AG09309 (cell line): ENCODE measurements around the gene HAPLN2.
A peak's percentile ranks its signal among the peaks of the same experiment; 100 is the strongest.
"Not testable (repeated sequence)": the region's sequence is repeated elsewhere in the genome, so short reads cannot be mapped to it uniquely, and the experiment has no call there.

Source experiments
- DNase-seq: peaks from one replicate; pipeline ENCODE4 v3.0.0-alpha.2; 2010; ENCODE audit warnings: low read depth
- H3K4me3 ChIP-seq: 2 replicates; pipeline ENCODE4 v1.5.1; 2011; ENCODE audit warnings: mild to moderate bottlenecking, low read depth, low read length, moderate library complexity; ENCODE audit not compliant: control insufficient read depth
- TF ChIP-seq, protein P1 (sequence below): IDR thresholded peaks from 2 replicates; pipeline ENCODE4 v1.5.1; 2011; ENCODE audit warnings: mild to moderate bottlenecking, low read depth, low read length, inconsistent platforms; ENCODE audit not compliant: insufficient read depth, control insufficient read depth; ENCODE audit errors: missing control alignments

The HAPLN2 gene

DNA sequence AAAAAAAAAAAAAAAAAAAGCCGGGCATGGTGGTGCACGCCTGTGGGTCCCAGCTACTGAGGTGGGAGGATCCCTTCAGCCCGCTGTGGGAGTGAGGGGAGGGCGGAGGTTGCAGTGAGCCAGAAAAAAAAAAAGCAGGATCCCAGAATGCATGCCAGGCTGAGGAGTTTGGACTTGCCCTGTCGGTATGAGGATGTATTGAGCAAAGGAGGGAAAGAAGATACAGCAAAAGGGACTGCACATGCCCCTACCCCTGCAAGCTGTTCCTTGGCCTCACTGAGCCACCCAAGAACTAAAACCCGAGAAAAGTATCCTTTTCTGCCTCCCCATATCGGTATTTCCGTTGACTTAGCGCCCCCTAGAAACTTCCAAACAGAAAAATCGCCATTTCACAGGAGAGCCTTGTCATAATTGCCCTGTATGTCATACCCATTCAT is 16.6 kb upstream of the HAPLN2 start:
- no peak for DNase-seq
- no peak overlapping the region for H3K4me3 ChIP-seq
- TF ChIP-seq, protein P1, sequence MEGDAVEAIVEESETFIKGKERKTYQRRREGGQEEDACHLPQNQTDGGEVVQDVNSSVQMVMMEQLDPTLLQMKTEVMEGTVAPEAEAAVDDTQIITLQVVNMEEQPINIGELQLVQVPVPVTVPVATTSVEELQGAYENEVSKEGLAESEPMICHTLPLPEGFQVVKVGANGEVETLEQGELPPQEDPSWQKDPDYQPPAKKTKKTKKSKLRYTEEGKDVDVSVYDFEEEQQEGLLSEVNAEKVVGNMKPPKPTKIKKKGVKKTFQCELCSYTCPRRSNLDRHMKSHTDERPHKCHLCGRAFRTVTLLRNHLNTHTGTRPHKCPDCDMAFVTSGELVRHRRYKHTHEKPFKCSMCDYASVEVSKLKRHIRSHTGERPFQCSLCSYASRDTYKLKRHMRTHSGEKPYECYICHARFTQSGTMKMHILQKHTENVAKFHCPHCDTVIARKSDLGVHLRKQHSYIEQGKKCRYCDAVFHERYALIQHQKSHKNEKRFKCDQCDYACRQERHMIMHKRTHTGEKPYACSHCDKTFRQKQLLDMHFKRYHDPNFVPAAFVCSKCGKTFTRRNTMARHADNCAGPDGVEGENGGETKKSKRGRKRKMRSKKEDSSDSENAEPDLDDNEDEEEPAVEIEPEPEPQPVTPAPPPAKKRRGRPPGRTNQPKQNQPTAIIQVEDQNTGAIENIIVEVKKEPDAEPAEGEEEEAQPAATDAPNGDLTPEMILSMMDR = peak; percentile 39

DNA sequence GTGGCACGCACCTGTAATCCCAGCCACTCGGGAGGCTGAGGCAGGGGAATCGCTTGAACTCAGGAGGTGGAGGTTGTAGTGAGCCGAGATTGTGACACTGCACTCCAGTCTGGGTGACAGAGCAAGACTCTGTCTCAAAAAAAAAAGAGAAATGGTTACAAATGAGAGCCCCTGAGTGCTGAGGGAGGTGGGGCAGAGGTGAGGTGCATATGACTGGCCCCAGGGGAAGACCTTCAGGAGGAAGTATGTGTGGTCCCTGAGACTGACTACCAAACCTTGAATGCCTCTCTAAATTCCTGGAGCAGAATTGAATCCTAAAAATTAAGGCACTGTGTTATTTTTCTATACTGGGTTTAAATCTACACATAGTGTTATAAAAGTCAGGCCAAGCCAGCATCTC is 11.9 kb upstream of the HAPLN2 start:
- H3K4me3 ChIP-seq, DNase-seq: not testable (repeated sequence)

DNA sequence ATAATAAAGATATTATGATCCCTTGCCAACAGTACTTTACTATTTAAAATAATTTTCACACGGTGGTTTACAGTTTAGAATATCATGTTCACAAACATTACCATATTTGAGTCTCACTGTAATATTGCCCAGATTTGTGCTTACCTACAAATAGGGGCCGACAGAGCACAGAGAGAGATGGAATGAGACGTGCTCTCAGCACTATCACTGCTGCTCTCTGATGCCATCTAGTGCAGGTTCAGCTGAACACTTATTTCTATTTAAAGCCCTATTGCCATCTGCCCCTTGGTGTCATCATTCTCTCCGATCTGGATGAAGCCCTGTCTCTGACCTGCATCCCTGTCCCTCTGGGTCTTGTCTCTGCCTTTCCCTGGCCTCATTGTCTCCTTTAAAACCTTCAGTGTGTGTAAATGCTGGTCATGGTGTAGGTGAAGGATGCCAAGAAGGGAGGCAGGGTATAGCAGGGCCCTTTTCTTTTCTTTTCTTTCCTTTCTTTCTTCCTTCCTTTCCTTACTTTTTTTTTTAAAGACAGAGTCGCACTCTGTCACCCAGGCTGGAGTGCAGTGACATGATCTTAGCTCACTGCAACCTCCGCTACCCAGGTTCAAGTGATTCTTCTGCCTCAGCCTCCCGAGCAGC is 11.1 kb upstream of the HAPLN2 start:
- TF ChIP-seq, protein P1 = peak; percentile 85
- DNase-seq = peak; percentile 34
- no peak overlapping the region for H3K4me3 ChIP-seq

DNA sequence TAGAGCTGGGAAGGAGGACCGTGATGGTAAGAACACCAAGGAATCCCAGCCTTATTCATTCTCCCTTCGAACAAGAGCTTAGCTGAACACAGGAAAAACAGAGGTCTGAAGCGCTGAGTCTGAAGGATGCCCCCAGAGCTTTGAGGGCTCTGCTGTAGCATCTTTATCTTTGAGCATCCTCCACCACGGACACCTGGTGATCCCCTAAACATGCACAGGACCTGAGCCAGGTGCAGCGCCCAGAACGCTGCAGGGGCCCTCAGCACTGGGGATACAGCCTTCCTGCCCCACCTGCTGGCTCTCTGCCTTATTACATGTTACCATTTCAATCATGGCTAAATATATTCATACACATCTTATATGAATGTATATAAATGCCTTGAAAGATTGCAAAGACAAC is 10.2 kb upstream of the HAPLN2 start:
- TF ChIP-seq, protein P1 = peak; percentile 55
- no peak overlapping the region for H3K4me3 ChIP-seq
- no peak for DNase-seq

DNA sequence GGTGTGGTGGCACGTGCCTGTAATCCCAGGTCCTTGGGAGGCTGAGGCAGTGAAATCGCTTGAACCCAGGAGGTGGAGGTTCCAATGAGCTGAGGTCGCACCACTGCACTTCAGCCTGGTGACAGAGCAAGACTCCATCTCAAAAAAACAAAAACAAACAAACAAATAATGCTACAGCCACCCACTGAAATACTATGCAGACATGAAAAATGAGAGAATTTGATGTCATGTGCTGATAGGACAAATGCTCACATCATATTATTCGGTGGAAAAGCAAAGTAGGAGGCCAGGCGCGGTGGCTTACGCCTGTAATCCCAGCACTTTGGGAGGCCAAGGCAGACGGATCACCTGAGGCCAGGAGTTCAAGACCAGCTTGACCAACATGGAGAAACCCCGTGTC is 9.1 kb upstream of the HAPLN2 start:
- not testable (repeated sequence) for DNase-seq, H3K4me3 ChIP-seq

DNA sequence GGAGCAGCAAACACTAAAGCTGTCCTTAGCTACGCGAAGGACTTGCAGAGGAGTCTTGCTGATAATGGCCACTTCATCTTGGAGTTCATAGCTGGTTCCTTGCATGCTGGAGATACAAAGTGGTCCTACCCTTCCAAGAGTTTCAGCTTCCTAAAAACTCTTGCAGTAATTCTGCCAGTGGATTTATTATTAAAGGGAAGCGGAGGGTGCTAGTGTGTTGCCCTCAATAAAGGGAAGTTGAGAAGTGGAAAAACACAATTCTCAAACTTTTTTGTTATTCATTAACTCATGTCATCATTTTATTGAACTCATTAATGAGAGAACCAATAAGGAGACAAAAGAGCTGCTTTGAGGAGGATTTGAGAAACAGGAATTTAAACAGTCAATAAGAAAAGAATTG is 6.5 kb upstream of the HAPLN2 start:
- TF ChIP-seq, protein P1 = no peak
- DNase-seq = no peak
- no peak overlapping the region for H3K4me3 ChIP-seq

DNA sequence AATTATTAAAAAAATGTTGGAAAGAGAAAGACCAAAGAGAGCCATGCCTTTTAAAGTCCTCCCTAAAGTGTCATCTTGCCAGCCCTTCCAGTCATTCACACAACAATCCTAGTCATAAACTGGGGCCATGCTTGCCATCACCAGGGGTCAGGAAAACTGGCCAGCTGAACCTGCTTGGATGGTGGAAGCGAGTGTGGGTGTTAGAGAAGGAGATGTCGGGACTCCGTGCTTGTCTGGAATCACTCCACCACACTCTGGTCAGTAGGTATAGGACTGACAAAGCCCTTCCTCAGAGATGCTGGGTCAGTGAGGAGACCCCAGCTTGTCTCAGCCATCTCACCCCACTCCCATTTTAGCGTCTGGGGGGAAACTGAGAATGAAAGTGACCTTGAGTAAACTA is 3.3 kb upstream of the HAPLN2 start:
- H3K4me3 ChIP-seq = no peak overlapping the region
- TF ChIP-seq, protein P1 = no peak
- DNase-seq = no peak

DNA sequence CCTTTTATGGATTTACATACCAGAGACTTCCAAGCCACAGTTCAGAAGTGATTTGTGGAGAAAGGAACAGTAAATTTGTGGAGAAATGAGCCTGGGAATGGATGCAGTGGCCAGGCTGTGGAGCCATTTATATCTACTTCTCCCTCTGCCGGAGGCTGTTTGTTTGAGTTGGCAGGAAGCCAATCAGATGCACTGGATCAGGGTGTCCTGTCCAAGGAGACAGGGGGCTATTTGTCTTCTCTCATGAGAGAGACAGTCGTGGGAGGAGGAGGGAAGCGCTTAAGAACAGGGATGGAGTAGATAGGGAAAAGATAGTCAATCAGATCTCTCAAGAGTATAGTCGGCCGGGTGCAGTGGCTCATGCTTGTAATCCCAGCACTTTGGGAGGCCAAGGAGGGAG is 2.8 kb upstream of the HAPLN2 start:
- TF ChIP-seq, protein P1 = no peak
- DNase-seq = no peak
- H3K4me3 ChIP-seq = no peak overlapping the region
